GM12878 (cell line): ENCODE measurements around the gene PLSCR3.

Experiments used
- CTCF ChIP-seq, 3 experiments: IDR thresholded peaks in 2 of 3; conservative IDR thresholded peaks in 1 of 3; 2 replicates each; pipeline ENCODE4 v1.5.1; 2011; ENCODE audit warnings: low read depth in 3 of 3, low read length in 3 of 3, mild to moderate bottlenecking in 3 of 3, control low read depth in 2 of 3, moderate library complexity in 2 of 3, inconsistent platforms in 1 of 3, mixed read lengths in 1 of 3; ENCODE audit not compliant: control insufficient read depth in 2 of 3, insufficient read depth in 1 of 3; ENCODE audit errors: extremely low read depth in 1 of 3
- EED ChIP-seq: sonication (generic); IDR thresholded peaks from 2 replicates; pipeline ENCODE4 v1.6.1; 2016; ENCODE audit warnings: antibody characterized with exemption, low read depth
- ELK1 ChIP-seq: IDR thresholded peaks from 2 replicates; pipeline ENCODE4 v1.6.1; 2012; ENCODE audit warnings: low read depth, low read length, improper control_type of control experiment
- EZH2 ChIP-seq: IDR thresholded peaks from 2 replicates; pipeline ENCODE4 v1.6.1; 2012; ENCODE audit warnings: low read depth, mild to moderate bottlenecking, control low read depth, inconsistent platforms, low read length, borderline replicate concordance; ENCODE audit not compliant: control insufficient read depth
- NBN ChIP-seq: fragments of 450-650 bp; IDR thresholded peaks from 2 replicates; pipeline ENCODE4 v1.6.1; 2016
- NFIC ChIP-seq: IDR thresholded peaks from 2 replicates; pipeline ENCODE4 v1.6.1; 2012; ENCODE audit warnings: low read depth, mild to moderate bottlenecking, inconsistent platforms, low read length, moderate library complexity
- NFYB ChIP-seq: IDR thresholded peaks from 2 replicates; pipeline ENCODE4 v1.6.1; 2011; ENCODE audit warnings: low read depth, mild to moderate bottlenecking, low read length, improper control_type of control experiment, moderate library complexity; ENCODE audit not compliant: insufficient read depth
- NKRF ChIP-seq: fragments of 450-650 bp; conservative IDR thresholded peaks from 2 replicates; pipeline ENCODE4 v1.6.1; 2017; ENCODE audit warnings: mild to moderate bottlenecking, moderate library complexity
- POLR2A ChIP-seq: IDR thresholded peaks from 2 replicates; pipeline ENCODE4 v1.6.1; 2011; ENCODE audit warnings: low read depth, mild to moderate bottlenecking, low read length
- RAD21 ChIP-seq: IDR thresholded peaks from 2 replicates; pipeline ENCODE4 v1.6.1; 2011; ENCODE audit warnings: mild to moderate bottlenecking, low read depth, low read length, moderate library complexity; ENCODE audit not compliant: insufficient read depth
- RB1 ChIP-seq: fragments of 450-650 bp; formaldehyde crosslinking; IDR thresholded peaks from 2 replicates; pipeline ENCODE4 v1.6.1; 2017; ENCODE audit warnings: mild to moderate bottlenecking, borderline replicate concordance
- SP1 ChIP-seq: IDR thresholded peaks from one replicate; pipeline ENCODE4 v1.6.1; 2011; ENCODE audit warnings: low read depth, low read length
- TCF12 ChIP-seq: IDR thresholded peaks from 2 replicates; pipeline ENCODE4 v1.6.1; 2011; ENCODE audit warnings: low read depth, mild to moderate bottlenecking, low read length

- TF ChIP-seq CTCF (IDR thresholded peaks at IDR 0.05 in 2 of 3, conservative IDR thresholded peaks at IDR 0.05 in 1 of 3; ENCODE audit: control insufficient read depth in 2 of 3, extremely low read depth in 1 of 3, insufficient read depth in 1 of 3, low read depth in 3 of 3, low read length in 3 of 3) (no peak), NKRF (no peak), RAD21 (no peak), ELK1 (no peak), EZH2 (no peak), NFIC (no peak), RB1 (no peak), POLR2A (no peak), SP1 (no peak), EED (no peak), NBN (no peak), TCF12 (no peak), NFYB (no peak)
These were observed 4.3 kb upstream of the PLSCR3 start for GRCh38 chr17:7398612-7399011.
